NT2/D1 (cell line): ENCODE measurements around the gene DDHD1.

Experiments
- SUZ12 ChIP-seq: IDR thresholded peaks from 2 replicates; pipeline ENCODE4 v1.6.1; 2011; ENCODE audit not compliant: insufficient read length, insufficient read depth; ENCODE audit errors: extremely low read depth
- YY1 ChIP-seq: IDR thresholded peaks from 2 replicates; pipeline ENCODE4 v1.6.1; 2011; ENCODE audit not compliant: insufficient read length, insufficient read depth
- ZNF274 ChIP-seq: IDR thresholded peaks from 2 replicates; pipeline ENCODE4 v1.6.1; 2011; ENCODE audit warnings: mild to moderate bottlenecking, low read depth, low read length

GRCh38 chr14:53062856-53063255, 90.3 kb downstream of the DDHD1 start:
- TF ChIP-seq SUZ12: no peak
- no peak for TF ChIP-seq ZNF274
- TF ChIP-seq YY1: no peak
